ENCODE data around the gene MEX3C. TPM values are rescaled to one million over a fixed set of nuclear protein-coding genes. Genes with fewer than 3 reads are reported as not detected.

Gene MEX3C
- total RNA-seq, 2 experiments from 2014 or later, result 51.5 to 52.6 TPM

GRCh38 chr18:51234117-51235008 is 36.9 kb upstream of the MEX3C start:
- Mint-ChIP-seq H3K27me3 (peaks cover 4% of the 10 kb centered on the region), H3K9me3 (no peaks in the 10 kb centered on the region), H3K4me3 (peak overlapping the region; percentile 0), H3K36me3 (ENCODE audit: low read depth) (no peaks in the 10 kb centered on the region), H3K4me1 (ENCODE audit: low read depth) (peaks cover 25% of the 10 kb centered on the region), H3K27ac (peak overlapping the region; percentile 66)
- no peak for TF ChIP-seq CTCF (IDR thresholded peaks at IDR 0.05)
- peak; percentile 60 for DNase-seq
- ChIA-PET POLR2A (interaction anchor here (1.0 to 1.5 kb wide), 3 partner anchors 10 to 48 kb away, joined by 3 to 5 read pairs (median 4); no protein-coding TSS in a partner anchor), CTCF (no interaction called here)
- intact Hi-C loops (cut with micrococcal nuclease), result no loop called here
- ATAC-seq, result peak; percentile 68

GRCh38 chr18:51229328-51229727 is 31.8 kb upstream of the MEX3C start:
- DNase-seq (no peak), ATAC-seq (peak; percentile 27)
- no peak overlapping the region for H3K27ac Mint-ChIP-seq
- peaks cover 4% of the 10 kb centered on the region for H3K27me3 Mint-ChIP-seq
- no peak overlapping the region for H3K4me3 Mint-ChIP-seq
- TF ChIP-seq CTCF (IDR thresholded peaks at IDR 0.05), result no peak
- intact Hi-C loops (cut with micrococcal nuclease), result no loop called here
- POLR2A ChIA-PET, result interaction anchor here (0.6 kb wide), 1 partner anchor 9 kb away, joined by 4 read pairs; no protein-coding TSS in a partner anchor
- CTCF ChIA-PET, result no interaction called here
- H3K9me3 Mint-ChIP-seq, result no peaks in the 10 kb centered on the region
- no peaks in the 10 kb centered on the region for H3K36me3 Mint-ChIP-seq (ENCODE audit: low read depth)
- peaks cover 4% of the 10 kb centered on the region for H3K4me1 Mint-ChIP-seq (ENCODE audit: low read depth)

GRCh38 chr18:51227660-51228059 is 30.2 kb upstream of the MEX3C start:
- TF ChIP-seq CTCF (IDR thresholded peaks at IDR 0.05), result no peak
- ChIA-PET POLR2A (no interaction called here), CTCF (no interaction called here)
- intact Hi-C loops (cut with micrococcal nuclease), result no loop called here
- no peaks in the 10 kb centered on the region for H3K4me1 Mint-ChIP-seq (ENCODE audit: low read depth)
- H3K36me3 Mint-ChIP-seq (ENCODE audit: low read depth), result no peaks in the 10 kb centered on the region
- no peak overlapping the region for H3K4me3 Mint-ChIP-seq
- no peaks in the 10 kb centered on the region for H3K9me3 Mint-ChIP-seq
- H3K27me3 Mint-ChIP-seq, result peaks cover 2% of the 10 kb centered on the region
- no peak for ATAC-seq
- H3K27ac Mint-ChIP-seq, result no peak overlapping the region
- DNase-seq, result no peak

GRCh38 chr18:51226587-51227350 is 29.3 kb upstream of the MEX3C start:
- CTCF ChIA-PET, result interaction anchor here (0.9 kb wide), 1 partner anchor 158 kb away, joined by 4 read pairs; no protein-coding TSS in a partner anchor
- Mint-ChIP-seq H3K27me3 (no peaks in the 10 kb centered on the region), H3K9me3 (no peaks in the 10 kb centered on the region), H3K4me1 (ENCODE audit: low read depth) (no peaks in the 10 kb centered on the region), H3K36me3 (ENCODE audit: low read depth) (no peaks in the 10 kb centered on the region), H3K27ac (no peak overlapping the region), H3K4me3 (no peak overlapping the region)
- ATAC-seq (no peak), DNase-seq (no peak)
- TF ChIP-seq CTCF (IDR thresholded peaks at IDR 0.05), result no peak
- POLR2A ChIA-PET, result no interaction called here
- intact Hi-C loops (cut with micrococcal nuclease), result no loop called here
